K562 (cell line): Measurements from ENCODE around the gene CSTB. TPM values are rescaled to one million over a fixed set of nuclear protein-coding genes. Genes with fewer than 3 reads are reported as not detected.

ENCODE experiments used
- BHLHE40 ChIP-seq: IDR thresholded peaks from 2 replicates; pipeline ENCODE4 v1.6.1; 2011; ENCODE audit warnings: low read length, improper control_type of control experiment
- CBFA2T2 ChIP-seq: fragments of 450-650 bp; conservative IDR thresholded peaks from 2 replicates; pipeline ENCODE4 v1.6.1; 2017; ENCODE audit warnings: mild to moderate bottlenecking
- CHD4 ChIP-seq: fragments of 200-600 bp; sonication (generic); IDR thresholded peaks from 3 replicates; pipeline ENCODE4 v1.6.1; 2012; ENCODE audit warnings: low read depth, mild to moderate bottlenecking, mixed read lengths, low read length, inconsistent platforms; ENCODE audit not compliant: insufficient read depth, insufficient replicate concordance, poor library complexity, severe bottlenecking
- CXXC5 ChIP-seq: fragments of 250-450 bp; sonication (Bioruptor Pico); IDR thresholded peaks from 2 replicates; pipeline ENCODE4 v1.8.0; 2022; ENCODE audit warnings: inconsistent platforms, mild to moderate bottlenecking, moderate library complexity
- FOXK1 ChIP-seq: sonication (generic); formaldehyde crosslinking; IDR thresholded peaks from 2 replicates; pipeline ENCODE4 v1.8.0; 2022; ENCODE audit warnings: missing genetic modification reagents, mild to moderate bottlenecking, borderline replicate concordance
- PURB ChIP-seq: sonication (generic); formaldehyde crosslinking; IDR thresholded peaks from 2 replicates; pipeline ENCODE4 v1.9.0; 2021; ENCODE audit warnings: low read depth, mild to moderate bottlenecking, missing genetic modification reagents
- SAP30 ChIP-seq: fragments of 200-600 bp; sonication (generic); IDR thresholded peaks from 2 replicates; pipeline ENCODE4 v1.6.1; 2012; ENCODE audit warnings: borderline replicate concordance, low read depth, mild to moderate bottlenecking, moderate library complexity, low read length, control low read depth, inconsistent platforms; ENCODE audit not compliant: insufficient read depth, poor library complexity, severe bottlenecking
- YBX1 ChIP-seq: fragments of 450-650 bp; IDR thresholded peaks from 2 replicates; pipeline ENCODE4 v1.7.1; 2016; ENCODE audit warnings: mild to moderate bottlenecking
- ZNF696 ChIP-seq: fragments of 250-450 bp; sonication (Bioruptor Pico); conservative IDR thresholded peaks from 2 replicates; pipeline ENCODE4 v1.4.0; 2020; ENCODE audit warnings: mild to moderate bottlenecking, moderate library complexity
- polyA plus RNA-seq, 8 experiments: library from polyadenylated mRNA; depleted of rRNA in 4 of 8; stranded (reverse) in 5 of 8; unstranded in 3 of 8; fragments of >200 nt; fragmentation: Nextera tagmentation in 2 of 8; fragmentation: Illumina TruSeq in 1 of 8; extraction: Ambion mirVana in 2 of 8; extraction: Trizol in 1 of 8; gene quantifications; 2 replicates each; pipeline versions ENCODE4 v1.2.1 to v1.2.3, GENCODE V29; 2011 to 2014; ENCODE audit warnings: inconsistent platforms in 1 of 8, missing spikeins in 1 of 8
- total RNA-seq, 7 experiments: library from RNA; depleted of rRNA in 6 of 7; stranded (reverse); fragments of >200 nt in 6 of 7; fragmentation: Illumina TruSeq in 2 of 7; extraction: Trizol in 2 of 7; gene quantifications; 2 replicates each; pipeline versions ENCODE4 v1.2.1 to v1.2.3, GENCODE V29; 2011 to 2021; ENCODE audit warnings: low replicate concordance in 1 of 7
- TF ChIP-seq, protein P1 (sequence below): fragments of 450-650 bp; IDR thresholded peaks from 2 replicates; pipeline ENCODE4 v1.6.1; 2016; ENCODE audit warnings: low read depth
- TF ChIP-seq, protein P2 (sequence below): sonication (generic); formaldehyde crosslinking; IDR thresholded peaks from 2 replicates; pipeline ENCODE4 v1.8.0; 2022; ENCODE audit warnings: missing genetic modification reagents, mild to moderate bottlenecking, borderline replicate concordance
- TF ChIP-seq, protein P3 (sequence below): fragments of 450-650 bp; IDR thresholded peaks from 2 replicates; pipeline ENCODE4 v1.6.1; 2016
- TF ChIP-seq, protein P4 (sequence below): IDR thresholded peaks from 3 replicates; pipeline ENCODE4 v1.6.1; 2011; ENCODE audit warnings: borderline replicate concordance, mild to moderate bottlenecking; ENCODE audit not compliant: insufficient read length, insufficient read depth

Gene CSTB
- total and polyA plus RNA-seq, 9 of the 15 experiments (the other 6 are each of a cell fraction or from before 2014, with no cell fraction given): 12.4 to 65.0 (median 31.7) TPM

DNA sequence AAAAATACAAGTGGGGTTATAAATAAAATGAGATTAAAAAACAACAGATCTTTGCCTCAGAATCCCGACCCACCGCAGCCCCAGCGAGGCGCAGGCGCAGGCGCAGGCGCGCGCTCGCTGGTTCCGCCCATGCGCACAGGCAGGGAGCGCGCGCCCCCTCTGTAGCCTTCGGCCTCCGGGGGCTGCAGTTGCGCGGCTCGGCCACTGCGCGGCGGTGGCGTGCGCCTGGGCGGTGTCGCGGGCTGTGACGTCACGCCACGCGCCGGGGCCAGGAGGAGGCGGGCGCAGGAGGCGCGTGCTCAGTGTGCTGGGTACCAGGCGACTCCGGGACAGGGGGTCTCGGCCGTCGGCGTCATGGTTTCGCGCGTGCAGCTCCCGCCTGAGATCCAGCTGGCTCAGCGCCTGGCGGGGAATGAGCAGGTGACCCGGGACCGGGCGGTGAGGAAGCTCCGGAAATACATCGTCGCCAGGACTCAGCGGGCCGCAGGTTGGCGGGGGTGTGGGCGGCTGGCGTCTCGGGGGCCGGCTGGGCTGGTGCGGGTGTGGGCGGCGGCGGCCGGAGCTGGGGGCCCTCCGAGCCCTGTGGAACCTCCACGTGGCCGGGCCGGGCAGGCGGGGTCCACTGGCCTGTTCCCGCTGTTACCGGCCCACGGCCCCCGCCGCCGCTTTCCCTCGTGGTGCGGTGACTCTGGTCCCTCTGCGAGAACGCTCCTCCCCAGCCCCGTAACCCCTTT, 13.3 kb upstream of the CSTB start, which contains the start of gene RRP1 (continued):
- TF ChIP-seq, protein P1, sequence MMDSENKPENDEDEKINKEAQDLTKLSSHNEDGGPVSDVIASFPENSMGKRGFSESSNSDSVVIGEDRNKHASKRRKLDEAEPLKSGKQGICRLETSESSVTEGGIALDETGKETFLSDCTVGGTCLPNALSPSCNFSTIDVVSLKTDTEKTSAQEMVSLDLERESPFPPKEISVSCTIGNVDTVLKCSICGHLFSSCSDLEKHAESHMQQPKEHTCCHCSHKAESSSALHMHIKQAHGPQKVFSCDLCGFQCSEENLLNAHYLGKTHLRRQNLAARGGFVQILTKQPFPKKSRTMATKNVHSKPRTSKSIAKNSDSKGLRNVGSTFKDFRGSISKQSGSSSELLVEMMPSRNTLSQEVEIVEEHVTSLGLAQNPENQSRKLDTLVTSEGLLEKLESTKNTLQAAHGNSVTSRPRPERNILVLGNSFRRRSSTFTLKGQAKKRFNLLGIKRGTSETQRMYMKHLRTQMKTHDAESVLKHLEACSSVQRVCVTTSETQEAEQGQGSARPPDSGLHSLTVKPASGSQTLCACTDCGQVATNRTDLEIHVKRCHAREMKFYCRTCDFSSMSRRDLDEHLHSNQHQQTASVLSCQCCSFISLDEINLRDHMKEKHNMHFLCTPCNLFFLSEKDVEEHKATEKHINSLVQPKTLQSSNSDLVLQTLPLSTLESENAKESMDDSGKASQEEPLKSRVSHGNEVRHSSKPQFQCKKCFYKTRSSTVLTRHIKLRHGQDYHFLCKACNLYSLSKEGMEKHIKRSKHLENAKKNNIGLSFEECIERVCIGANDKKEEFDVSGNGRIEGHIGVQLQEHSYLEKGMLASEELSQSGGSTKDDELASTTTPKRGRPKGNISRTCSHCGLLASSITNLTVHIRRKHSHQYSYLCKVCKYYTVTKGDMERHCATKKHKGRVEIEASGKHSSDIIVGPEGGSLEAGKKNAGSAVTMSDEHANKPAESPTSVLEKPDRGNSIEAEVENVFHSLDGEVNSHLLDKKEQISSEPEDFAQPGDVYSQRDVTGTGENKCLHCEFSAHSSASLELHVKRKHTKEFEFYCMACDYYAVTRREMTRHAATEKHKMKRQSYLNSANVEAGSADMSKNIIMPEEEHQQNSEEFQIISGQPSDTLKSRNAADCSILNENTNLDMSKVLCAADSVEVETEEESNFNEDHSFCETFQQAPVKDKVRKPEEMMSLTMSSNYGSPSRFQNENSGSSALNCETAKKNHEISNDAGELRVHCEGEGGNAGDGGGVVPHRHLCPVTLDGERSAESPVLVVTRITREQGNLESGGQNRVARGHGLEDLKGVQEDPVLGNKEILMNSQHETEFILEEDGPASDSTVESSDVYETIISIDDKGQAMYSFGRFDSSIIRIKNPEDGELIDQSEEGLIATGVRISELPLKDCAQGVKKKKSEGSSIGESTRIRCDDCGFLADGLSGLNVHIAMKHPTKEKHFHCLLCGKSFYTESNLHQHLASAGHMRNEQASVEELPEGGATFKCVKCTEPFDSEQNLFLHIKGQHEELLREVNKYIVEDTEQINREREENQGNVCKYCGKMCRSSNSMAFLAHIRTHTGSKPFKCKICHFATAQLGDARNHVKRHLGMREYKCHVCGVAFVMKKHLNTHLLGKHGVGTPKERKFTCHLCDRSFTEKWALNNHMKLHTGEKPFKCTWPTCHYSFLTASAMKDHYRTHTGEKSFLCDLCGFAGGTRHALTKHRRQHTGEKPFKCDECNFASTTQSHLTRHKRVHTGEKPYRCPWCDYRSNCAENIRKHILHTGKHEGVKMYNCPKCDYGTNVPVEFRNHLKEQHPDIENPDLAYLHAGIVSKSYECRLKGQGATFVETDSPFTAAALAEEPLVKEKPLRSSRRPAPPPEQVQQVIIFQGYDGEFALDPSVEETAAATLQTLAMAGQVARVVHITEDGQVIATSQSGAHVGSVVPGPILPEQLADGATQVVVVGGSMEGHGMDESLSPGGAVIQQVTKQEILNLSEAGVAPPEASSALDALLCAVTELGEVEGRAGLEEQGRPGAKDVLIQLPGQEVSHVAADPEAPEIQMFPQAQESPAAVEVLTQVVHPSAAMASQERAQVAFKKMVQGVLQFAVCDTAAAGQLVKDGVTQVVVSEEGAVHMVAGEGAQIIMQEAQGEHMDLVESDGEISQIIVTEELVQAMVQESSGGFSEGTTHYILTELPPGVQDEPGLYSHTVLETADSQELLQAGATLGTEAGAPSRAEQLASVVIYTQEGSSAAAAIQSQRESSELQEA: no peak
- TF ChIP-seq, protein P2, sequence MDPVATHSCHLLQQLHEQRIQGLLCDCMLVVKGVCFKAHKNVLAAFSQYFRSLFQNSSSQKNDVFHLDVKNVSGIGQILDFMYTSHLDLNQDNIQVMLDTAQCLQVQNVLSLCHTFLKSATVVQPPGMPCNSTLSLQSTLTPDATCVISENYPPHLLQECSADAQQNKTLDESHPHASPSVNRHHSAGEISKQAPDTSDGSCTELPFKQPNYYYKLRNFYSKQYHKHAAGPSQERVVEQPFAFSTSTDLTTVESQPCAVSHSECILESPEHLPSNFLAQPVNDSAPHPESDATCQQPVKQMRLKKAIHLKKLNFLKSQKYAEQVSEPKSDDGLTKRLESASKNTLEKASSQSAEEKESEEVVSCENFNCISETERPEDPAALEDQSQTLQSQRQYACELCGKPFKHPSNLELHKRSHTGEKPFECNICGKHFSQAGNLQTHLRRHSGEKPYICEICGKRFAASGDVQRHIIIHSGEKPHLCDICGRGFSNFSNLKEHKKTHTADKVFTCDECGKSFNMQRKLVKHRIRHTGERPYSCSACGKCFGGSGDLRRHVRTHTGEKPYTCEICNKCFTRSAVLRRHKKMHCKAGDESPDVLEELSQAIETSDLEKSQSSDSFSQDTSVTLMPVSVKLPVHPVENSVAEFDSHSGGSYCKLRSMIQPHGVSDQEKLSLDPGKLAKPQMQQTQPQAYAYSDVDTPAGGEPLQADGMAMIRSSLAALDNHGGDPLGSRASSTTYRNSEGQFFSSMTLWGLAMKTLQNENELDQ (CRISPR knock-in tag): no peak
- TF ChIP-seq ZNF696: no peak
- TF ChIP-seq, protein P3, sequence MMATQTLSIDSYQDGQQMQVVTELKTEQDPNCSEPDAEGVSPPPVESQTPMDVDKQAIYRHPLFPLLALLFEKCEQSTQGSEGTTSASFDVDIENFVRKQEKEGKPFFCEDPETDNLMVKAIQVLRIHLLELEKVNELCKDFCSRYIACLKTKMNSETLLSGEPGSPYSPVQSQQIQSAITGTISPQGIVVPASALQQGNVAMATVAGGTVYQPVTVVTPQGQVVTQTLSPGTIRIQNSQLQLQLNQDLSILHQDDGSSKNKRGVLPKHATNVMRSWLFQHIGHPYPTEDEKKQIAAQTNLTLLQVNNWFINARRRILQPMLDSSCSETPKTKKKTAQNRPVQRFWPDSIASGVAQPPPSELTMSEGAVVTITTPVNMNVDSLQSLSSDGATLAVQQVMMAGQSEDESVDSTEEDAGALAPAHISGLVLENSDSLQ: no peak
- no peak for TF ChIP-seq YBX1
- peak; percentile 78 for TF ChIP-seq BHLHE40
- TF ChIP-seq PURB: no peak
- no peak for TF ChIP-seq FOXK1 (CRISPR knock-in tag)
- TF ChIP-seq, protein P4, sequence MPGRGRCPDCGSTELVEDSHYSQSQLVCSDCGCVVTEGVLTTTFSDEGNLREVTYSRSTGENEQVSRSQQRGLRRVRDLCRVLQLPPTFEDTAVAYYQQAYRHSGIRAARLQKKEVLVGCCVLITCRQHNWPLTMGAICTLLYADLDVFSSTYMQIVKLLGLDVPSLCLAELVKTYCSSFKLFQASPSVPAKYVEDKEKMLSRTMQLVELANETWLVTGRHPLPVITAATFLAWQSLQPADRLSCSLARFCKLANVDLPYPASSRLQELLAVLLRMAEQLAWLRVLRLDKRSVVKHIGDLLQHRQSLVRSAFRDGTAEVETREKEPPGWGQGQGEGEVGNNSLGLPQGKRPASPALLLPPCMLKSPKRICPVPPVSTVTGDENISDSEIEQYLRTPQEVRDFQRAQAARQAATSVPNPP: no peak
- TF ChIP-seq SAP30: peak; percentile 97
- TF ChIP-seq CBFA2T2: no peak
- peak; percentile 84 for TF ChIP-seq CXXC5 (CRISPR knock-in tag)
- TF ChIP-seq CHD4: no peak
